Mammary epithelial cell (primary cell): ENCODE measurements around the gene CRYBG2.

Experiments used
- CTCF ChIP-seq, 2 donors: IDR thresholded peaks in 1 of 2; conservative IDR thresholded peaks in 1 of 2; 2 replicates each; pipeline ENCODE4 v1.5.1; 2011 to 2012; ENCODE audit warnings: inconsistent platforms in 2 of 2, low read length in 2 of 2, mild to moderate bottlenecking in 2 of 2, control low read depth in 1 of 2, low read depth in 1 of 2; ENCODE audit not compliant: insufficient read depth in 1 of 2; ENCODE audit errors: extremely low read depth in 1 of 2
- EZH2 ChIP-seq: IDR thresholded peaks from 2 replicates; pipeline ENCODE4 v1.6.1; 2012; ENCODE audit warnings: low read length, inconsistent platforms, borderline replicate concordance

GRCh38 chr1:26277261-26277661, 76.7 kb downstream of the CRYBG2 start:
- TF ChIP-seq EZH2 (no peak), CTCF (conservative IDR thresholded peaks at IDR 0.05 in 1 of 2, IDR thresholded peaks at IDR 0.05 in 1 of 2; ENCODE audit: extremely low read depth in 1 of 2, insufficient read depth in 1 of 2, low read depth in 1 of 2, low read length in 2 of 2) (no peak)
